ENCODE data around the gene CFL1. TPM values are rescaled to one million over a fixed set of nuclear protein-coding genes. Genes with fewer than 3 reads are reported as not detected.

CFL1 gene
- total and polyA plus RNA-seq, 2 of the 8 experiments (the other 6 are each of a cell fraction or from before 2014, with no cell fraction given): 1,252 to 1,365 TPM

DNA sequence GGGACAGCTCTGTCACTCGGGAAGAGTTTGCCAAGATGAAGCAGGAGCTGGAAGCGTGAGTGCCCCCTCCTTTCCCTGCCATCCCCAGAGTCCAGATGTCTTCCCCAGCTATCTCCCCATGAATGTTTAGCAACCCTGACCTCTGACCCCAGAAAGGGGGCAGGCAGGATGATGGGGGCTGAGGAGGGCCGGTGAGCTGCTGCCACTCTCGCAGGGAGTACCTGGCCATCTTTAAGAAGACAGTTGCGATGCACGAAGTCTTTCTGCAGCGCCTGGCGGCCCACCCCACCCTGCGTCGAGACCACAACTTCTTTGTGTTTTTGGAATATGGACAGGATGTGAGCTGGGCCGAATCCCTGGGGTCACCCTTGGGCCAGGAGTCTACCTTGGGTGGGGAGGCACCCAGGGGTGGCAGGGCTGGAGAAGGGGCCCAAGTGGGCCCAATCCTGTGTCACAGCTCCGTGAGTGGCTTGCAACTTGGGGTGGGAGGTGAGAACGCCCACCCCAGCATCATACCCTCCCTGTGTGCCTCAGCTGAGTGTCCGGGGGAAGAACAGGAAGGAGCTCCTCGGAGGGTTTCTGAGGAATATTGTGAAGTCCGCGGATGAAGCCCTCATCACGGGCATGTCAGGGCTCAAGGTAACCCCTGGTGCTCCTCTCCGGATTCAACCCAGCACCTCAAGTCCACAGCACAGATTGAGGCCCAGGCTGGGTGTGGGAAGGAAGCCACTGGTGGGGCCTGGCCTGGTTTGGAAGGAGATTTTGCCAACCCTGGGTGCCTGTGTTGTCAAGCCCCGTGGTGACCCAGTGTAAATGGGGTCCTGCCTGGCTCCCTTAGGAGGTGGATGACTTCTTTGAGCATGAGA lies 7.5 kb downstream of the CFL1 start:
- FAIRE-seq (no peak), DNase-seq (ENCODE audit: low read depth in 1 of 2, low spot score in 2 of 2) (no peak)
- H2AK5ac ChIP-seq (ENCODE audit: low read depth, low read length): no peak overlapping the region
- peak overlapping the region; percentile 35 for H2BK5ac ChIP-seq (ENCODE audit: low read depth, low read length)
- H3K23me2 ChIP-seq (ENCODE audit: low read depth, low read length): no peaks in the 10 kb centered on the region
- H3K79me1 ChIP-seq (ENCODE audit: low read depth, low read length): peaks cover 8% of the 10 kb centered on the region
- no peaks in the 10 kb centered on the region; a peak in 1 of 7 replicates for H3K27me3 ChIP-seq (replicated peaks in 1 of 4; ENCODE audit: control insufficient read depth in 3 of 4, extremely low read depth in 1 of 4, insufficient read depth in 3 of 4, low read length in 3 of 4)
- no peak overlapping the region; a peak in 1 of 7 replicates for H3K9ac ChIP-seq (replicated peaks in 1 of 4; ENCODE audit: extremely low read depth in 1 of 4, low read depth in 3 of 4, low read length in 3 of 4)
- WGBS, 2 experiments (ENCODE audit: extremely low coverage in 1 of 2, insufficient coverage in 1 of 2, insufficient read length in 1 of 2, insufficient replicate concordance in 2 of 2, low coverage in 1 of 2, low lambda C conversion rate in 2 of 2, missing lambda C conversion rate in 1 of 2): 95% methylated on average over 17 of the region's 20 CpGs; no CpG with 5 or more reads in 1 of the 2 experiments
- H3K36me3 ChIP-seq (ENCODE audit: control insufficient read depth in 2 of 4, insufficient read depth in 4 of 4, low read length in 3 of 4): peaks cover 13 to 26% (median 23%) of the 10 kb centered on the region in 4 experiments
- H3K27ac ChIP-seq (ENCODE audit: low read depth, low read length): no peak overlapping the region
- H2AFZ ChIP-seq (ENCODE audit: low read length): no peak overlapping the region
- H3K9me3 ChIP-seq (ENCODE audit: insufficient read depth in 2 of 2, low read depth in 1 of 2, low read length in 1 of 2): peaks cover 7 to 10% of the 10 kb centered on the region in 2 experiments; a peak in 2 of 4 replicates
- TF ChIP-seq POLR2A (IDR thresholded peaks at IDR 0.05; ENCODE audit: control extremely low read depth in 1 of 2, low read depth in 2 of 2, low read length in 2 of 2) (peak in 1 of 2 experiments; percentile 27; a peak in 1 of 3 replicates), NANOG (IDR thresholded peaks at IDR 0.05; ENCODE audit: insufficient read depth, low read depth, low read length, poor library complexity, severe bottlenecking) (no peak)
- H3K4me3 ChIP-seq (ENCODE audit: extremely low read depth in 1 of 4, insufficient read depth in 2 of 4, low read depth in 3 of 4, low read length in 4 of 4): no peak overlapping the region
- no peak overlapping the region for H4K8ac ChIP-seq (ENCODE audit: extremely low read depth, insufficient read depth, low read length)
- no peak overlapping the region for H3K4ac ChIP-seq (replicated peaks; ENCODE audit: insufficient read length, low read depth, low read length)
- peaks cover 2 to 15% of the 10 kb centered on the region in 2 experiments; a peak in 3 of 4 replicates for H3K79me2 ChIP-seq (ENCODE audit: control insufficient read depth in 1 of 2, insufficient read depth in 2 of 2, low read length in 2 of 2)
- H4K5ac ChIP-seq (ENCODE audit: insufficient read length, low read depth, low read length): no peak overlapping the region
- no peak overlapping the region for H3K56ac ChIP-seq (replicated peaks; ENCODE audit: insufficient read length, low read depth, low read length)
- H2BK120ac ChIP-seq (replicated peaks; ENCODE audit: low read depth, low read length): no peak overlapping the region
- H4K91ac ChIP-seq (replicated peaks; ENCODE audit: insufficient read length, low read length): no peak overlapping the region
- POLR2A ChIA-PET (ENCODE audit: partially characterized antibody): interaction anchor here (0.8 to 38.3 kb wide), 15 partner anchors 7 to 203 kb away, joined by 3 to 1071 read pairs (median 5); partner anchors contain the start of genes AP5B1, CCDC85B, CFL1 and CTSW
- H2BK12ac ChIP-seq (ENCODE audit: low read depth, low read length): no peak overlapping the region
- no peak overlapping the region for H3K4me2 ChIP-seq (ENCODE audit: insufficient read depth in 1 of 2, low read depth in 2 of 2, low read length in 2 of 2)
- no peak overlapping the region for H3K14ac ChIP-seq (ENCODE audit: insufficient read length)
- no peak overlapping the region for H3K23ac ChIP-seq (ENCODE audit: insufficient read length)
- peaks cover 0 to 4% (median under 1%) of the 10 kb centered on the region in 4 experiments; a peak in 5 of 7 replicates for H3K4me1 ChIP-seq (replicated peaks in 1 of 4; ENCODE audit: control insufficient read depth in 3 of 4, insufficient read depth in 4 of 4, low read length in 3 of 4)
- H2BK15ac ChIP-seq (ENCODE audit: low read length): no peak overlapping the region
- peaks cover 14 to 17% of the 10 kb centered on the region in 2 experiments for H4K20me1 ChIP-seq (replicated peaks in 1 of 2; ENCODE audit: control insufficient read depth in 1 of 2, insufficient read depth in 2 of 2, low read length in 2 of 2)
- H3K18ac ChIP-seq (ENCODE audit: extremely low read depth, low read length): no peak overlapping the region
- H2BK20ac ChIP-seq (ENCODE audit: low read length): no peak overlapping the region
- CTCF ChIA-PET (ENCODE audit: partially characterized antibody): interaction anchor here (0.6 to 15.2 kb wide), 34 partner anchors 9 to 257 kb away, joined by 3 to 283 read pairs (median 6); partner anchors contain the start of genes AP5B1, CCDC85B, CFL1 and CTSW

Data from H1 (cell line).